ENCODE results near the gene MLH3.

MLH3 gene

GRCh38 chr14:75066691-75067090 is 15.4 kb upstream of the MLH3 start:
- DNase-seq (ENCODE audit: low read depth), result no peak

GRCh38 chr14:75064205-75064567 is 12.9 kb upstream of the MLH3 start:
- no peak for DNase-seq (ENCODE audit: low read depth)

- DNase-seq (ENCODE audit: low read depth), result peak; percentile 89
Observed at GRCh38 chr14:75063491-75064204, 12.4 kb upstream of the MLH3 start, which contains the start of gene ACYP1. Gene ACYP1, minus strand, starts transcription at chr14:75064024. Its CDS starts 471 bp downstream, at chr14:75063553.

GRCh38 chr14:75063013-75063412 is 11.7 kb upstream of the MLH3 start:
- DNase-seq (ENCODE audit: low read depth), result no peak

GRCh38 chr14:75060420-75060819 is 9.2 kb upstream of the MLH3 start:
- DNase-seq (ENCODE audit: low read depth), result no peak

GRCh38 chr14:75059642-75060041 is 8.4 kb upstream of the MLH3 start:
- DNase-seq (ENCODE audit: low read depth), result no peak

- DNase-seq (ENCODE audit: low read depth), result no peak
Observed at GRCh38 chr14:75054421-75054820, 3.2 kb upstream of the MLH3 start.

- no peak for DNase-seq (ENCODE audit: low read depth)
Observed at GRCh38 chr14:75053396-75054291, 2.4 kb upstream of the MLH3 start.

- no peak for DNase-seq (ENCODE audit: low read depth)
Observed at GRCh38 chr14:75051556-75051899, 261 bp upstream of the MLH3 start.

- no peak for DNase-seq (ENCODE audit: low read depth)
Observed at GRCh38 chr14:75049731-75050201, 1.5 kb downstream of the MLH3 start.

GRCh38 chr14:75049136-75049535 is 2.1 kb downstream of the MLH3 start:
- DNase-seq (ENCODE audit: low read depth), result no peak

- no peak for DNase-seq (ENCODE audit: low read depth)
Observed at GRCh38 chr14:75048101-75048500, 3.2 kb downstream of the MLH3 start.

- DNase-seq (ENCODE audit: low read depth), result no peak
Observed at GRCh38 chr14:75047506-75047905, 3.8 kb downstream of the MLH3 start.

GRCh38 chr14:75046899-75047298 is 4.4 kb downstream of the MLH3 start:
- DNase-seq (ENCODE audit: low read depth), result no peak

GRCh38 chr14:75046275-75046674 is 5.0 kb downstream of the MLH3 start:
- no peak for DNase-seq (ENCODE audit: low read depth)

- no peak for DNase-seq (ENCODE audit: low read depth)
Observed at GRCh38 chr14:75044752-75045151, 6.5 kb downstream of the MLH3 start.

- DNase-seq (ENCODE audit: low read depth), result no peak
Observed at GRCh38 chr14:75044322-75044721, 6.9 kb downstream of the MLH3 start.

- no peak for DNase-seq (ENCODE audit: low read depth)
Observed at GRCh38 chr14:75042035-75042434, 9.2 kb downstream of the MLH3 start.

- no peak for DNase-seq (ENCODE audit: low read depth)
Observed at GRCh38 chr14:75041613-75042012, 9.7 kb downstream of the MLH3 start.

- DNase-seq (ENCODE audit: low read depth), result no peak
Observed at GRCh38 chr14:75040959-75041358, 10.3 kb downstream of the MLH3 start.

- DNase-seq (ENCODE audit: low read depth), result no peak
Observed at GRCh38 chr14:75040507-75040906, 10.8 kb downstream of the MLH3 start.

GRCh38 chr14:75032939-75033338 is 18.3 kb downstream of the MLH3 start:
- DNase-seq (ENCODE audit: low read depth), result no peak

- no peak for DNase-seq (ENCODE audit: low read depth)
Observed at GRCh38 chr14:75030147-75030546, 21.1 kb downstream of the MLH3 start.

Data from activated T-cell treated with anti-CD3 and anti-CD28 coated beads for 48 hours (primary cell).